Measurements from ENCODE around the gene NUP188.
"Not testable (repeated sequence)": the region's sequence is repeated elsewhere in the genome, so short reads cannot be mapped to it uniquely, and the experiment has no call there.

Gene NUP188

GRCh38 chr9:129001504-129002325, 54.2 kb downstream of the NUP188 start:
- DNase-seq = no peak
- no peak for TF ChIP-seq GATA1 (IDR thresholded peaks at IDR 0.05; ENCODE audit: low read depth, low read length)
- TF ChIP-seq POLR2A (IDR thresholded peaks at IDR 0.05; ENCODE audit: low read length) = no peak

GRCh38 chr9:129002992-129003391, 55.5 kb downstream of the NUP188 start:
- DNase-seq = no peak
- no peak for TF ChIP-seq POLR2A (IDR thresholded peaks at IDR 0.05; ENCODE audit: low read length)
- TF ChIP-seq GATA1 (IDR thresholded peaks at IDR 0.05; ENCODE audit: low read depth, low read length) = no peak

DNA sequence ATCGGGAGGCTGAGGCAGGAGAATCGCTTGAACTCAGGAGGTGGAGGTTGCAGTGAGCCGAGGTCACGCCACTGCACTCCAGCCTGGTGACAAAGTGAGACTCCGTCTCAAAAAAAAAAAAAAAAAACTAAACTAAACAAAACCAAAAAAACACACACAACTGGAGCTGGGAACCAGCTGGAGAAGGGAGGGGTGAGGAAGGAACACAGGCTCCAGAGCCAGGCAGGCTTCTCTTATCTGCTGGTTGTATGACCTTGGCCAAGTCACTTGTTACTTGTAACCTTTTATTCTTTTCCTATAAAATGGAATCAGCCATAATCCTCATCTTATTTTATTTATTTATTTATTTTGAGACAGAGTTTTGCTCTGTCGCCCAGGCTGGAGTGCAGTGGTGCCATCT, 56.7 kb downstream of the NUP188 start:
- not testable (repeated sequence) for DNase-seq

- DNase-seq = no peak
- no peak for TF ChIP-seq GATA1 (IDR thresholded peaks at IDR 0.05; ENCODE audit: low read depth, low read length)
- peak; percentile 11 for TF ChIP-seq POLR2A (IDR thresholded peaks at IDR 0.05; ENCODE audit: low read length)
These were observed 58.0 kb downstream of the NUP188 start for GRCh38 chr9:129005336-129005997.

DNA sequence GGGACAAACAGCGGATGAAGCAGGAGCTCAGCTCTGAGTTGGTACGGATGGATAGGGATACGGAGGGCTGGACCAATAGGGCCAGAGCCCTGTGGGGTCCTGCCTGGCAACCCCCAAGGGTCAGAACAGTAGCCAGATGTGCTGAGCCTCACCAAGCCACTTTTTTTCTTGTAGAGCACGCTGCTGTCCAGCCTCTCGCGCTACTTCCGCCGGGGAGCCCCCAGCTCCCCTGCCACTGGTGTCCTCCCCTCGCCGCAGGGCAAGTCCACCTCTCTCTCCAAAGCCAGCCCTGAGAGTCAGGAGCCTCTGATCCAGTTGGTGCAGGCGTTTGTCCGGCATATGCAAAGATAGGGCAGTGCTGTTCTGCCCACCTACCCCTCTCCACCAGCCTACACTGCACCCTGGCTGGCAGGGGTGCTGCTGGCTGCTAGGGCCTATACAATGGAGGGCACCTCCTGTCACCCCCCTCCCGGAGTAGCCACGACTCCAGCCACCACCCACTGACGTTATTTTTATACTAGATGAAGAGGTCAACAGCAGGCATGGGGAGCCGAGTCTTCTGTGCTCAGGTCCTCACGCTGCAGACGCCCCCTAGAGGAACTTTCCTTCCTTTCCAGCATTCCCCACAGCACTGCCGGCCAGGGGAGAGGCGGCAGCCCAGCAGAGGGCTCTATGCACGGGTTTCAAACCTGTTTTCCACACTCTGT, 59.0 kb downstream of the NUP188 start:
- TF ChIP-seq POLR2A (IDR thresholded peaks at IDR 0.05; ENCODE audit: low read length) = no peak
- TF ChIP-seq GATA1 (IDR thresholded peaks at IDR 0.05; ENCODE audit: low read depth, low read length) = no peak
- peak; percentile 78 to 85 for DNase-seq

- TF ChIP-seq GATA1 (IDR thresholded peaks at IDR 0.05; ENCODE audit: low read depth, low read length) = no peak
- TF ChIP-seq POLR2A (IDR thresholded peaks at IDR 0.05; ENCODE audit: low read length) = no peak
- DNase-seq = peak in 1 of 2 experiments; percentile 36
These were observed 59.7 kb downstream of the NUP188 start for GRCh38 chr9:129007035-129007765.

GRCh38 chr9:129007766-129008468, 60.4 kb downstream of the NUP188 start:
- no peak for DNase-seq
- TF ChIP-seq GATA1 (IDR thresholded peaks at IDR 0.05; ENCODE audit: low read depth, low read length) (no peak), POLR2A (IDR thresholded peaks at IDR 0.05; ENCODE audit: low read length) (no peak)

GRCh38 chr9:129008469-129008965, 61.0 kb downstream of the NUP188 start:
- DNase-seq = no peak
- TF ChIP-seq POLR2A (IDR thresholded peaks at IDR 0.05; ENCODE audit: low read length) (no peak), GATA1 (IDR thresholded peaks at IDR 0.05; ENCODE audit: low read depth, low read length) (no peak)

- TF ChIP-seq POLR2A (IDR thresholded peaks at IDR 0.05; ENCODE audit: low read length) (no peak), GATA1 (IDR thresholded peaks at IDR 0.05; ENCODE audit: low read depth, low read length) (no peak)
- no peak for DNase-seq
These were observed 61.6 kb downstream of the NUP188 start for GRCh38 chr9:129008986-129009583.

DNA sequence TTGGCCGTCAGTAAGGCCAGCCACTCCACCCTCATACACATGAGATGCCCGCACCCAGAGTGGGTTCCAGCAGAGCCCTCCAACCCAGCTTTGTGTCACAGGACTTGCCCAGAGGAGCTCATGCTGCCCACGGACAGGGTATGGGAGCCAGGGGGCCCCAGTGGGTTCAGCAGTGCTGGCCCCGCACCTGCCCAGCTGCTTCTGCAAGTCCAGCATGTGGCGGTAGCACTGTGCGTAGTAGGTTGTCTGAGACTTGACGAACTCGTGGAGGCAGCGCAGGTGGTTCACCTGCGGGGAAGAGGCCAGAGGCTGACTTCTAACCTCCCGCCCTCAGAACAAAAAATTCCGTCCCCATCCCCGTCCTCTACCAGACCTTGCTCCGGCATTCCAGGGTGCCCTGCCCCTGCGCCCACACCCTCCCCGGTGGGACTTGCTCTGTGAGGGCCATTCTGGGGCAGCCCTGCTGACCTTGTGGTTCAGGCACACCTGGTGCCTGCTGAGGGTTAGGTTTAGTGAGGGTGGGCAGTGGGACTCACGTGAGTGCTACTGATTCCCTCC, 62.2 kb downstream of the NUP188 start:
- TF ChIP-seq POLR2A (IDR thresholded peaks at IDR 0.05; ENCODE audit: low read length) (no peak), GATA1 (IDR thresholded peaks at IDR 0.05; ENCODE audit: low read depth, low read length) (no peak)
- no peak for DNase-seq

GRCh38 chr9:129010267-129010975, 62.9 kb downstream of the NUP188 start:
- no peak for DNase-seq
- no peak for TF ChIP-seq POLR2A (IDR thresholded peaks at IDR 0.05; ENCODE audit: low read length)
- no peak for TF ChIP-seq GATA1 (IDR thresholded peaks at IDR 0.05; ENCODE audit: low read depth, low read length)

GRCh38 chr9:129011170-129011569, 63.7 kb downstream of the NUP188 start:
- TF ChIP-seq GATA1 (IDR thresholded peaks at IDR 0.05; ENCODE audit: low read depth, low read length) (no peak), POLR2A (IDR thresholded peaks at IDR 0.05; ENCODE audit: low read length) (no peak)

More at GRCh38 chr9:129011170-129011569, 63.7 kb downstream of the NUP188 start:
- DNase-seq = no peak
